ENCODE results near the gene TP53RK. TPM values are rescaled to one million over a fixed set of nuclear protein-coding genes. Genes with fewer than 3 reads are reported as not detected.

The TP53RK gene
- 32.8 TPM for total RNA-seq

GRCh38 chr20:46689082-46689753, at the start of gene TP53RK:
Gene TP53RK (minus strand): TSS chr20:46689444. CDS start chr20:46689414, 30 bp downstream.

GRCh38 chr20:46709459-46710152, 20.4 kb upstream of the TP53RK start, which contains the start of gene SLC2A10:
Gene SLC2A10 (plus strand): TSS chr20:46709649. CDS start chr20:46709737, 88 bp downstream.

GRCh38 chr20:46651091-46651962, 37.9 kb downstream of the TP53RK start, which contains the start of gene SLC13A3:
Gene SLC13A3 (minus strand): TSS chr20:46651459. CDS start chr20:46651421, 38 bp downstream.

Other genes starting within 250 kb of the TP53RK start
- gene ZNF334, start 175.9 kb downstream of the TP53RK start, total RNA-seq, result 16.1 TPM
- gene OCSTAMP, start 138.8 kb downstream of the TP53RK start, total RNA-seq, result not detected
- 6.9 TPM for gene SLC13A3, start 38.0 kb downstream of the TP53RK start, total RNA-seq
- gene SLC2A10, start 20.2 kb upstream of the TP53RK start, total RNA-seq, result 8.8 TPM
- 3.5 TPM for gene EYA2, start 205.4 kb upstream of the TP53RK start, total RNA-seq